SJSA1 (cell line): ENCODE measurements around the gene ZBTB7C. TPM values are rescaled to one million over a fixed set of nuclear protein-coding genes. Genes with fewer than 3 reads are reported as not detected.

Experiments used
- DNase-seq, 2 experiments: peaks; one replicate each; pipeline ENCODE4 v3.0.0-alpha.2; 2015 to 2020; ENCODE audit warnings: low spot score in 2 of 2, low read depth in 1 of 2
- H3K27ac ChIP-seq: fragments of 250-450 bp; sonication (Bioruptor Pico); 2 replicates; pipeline ENCODE4 v1.5.1; 2020; ENCODE audit warnings: mild to moderate bottlenecking, moderate library complexity
- H3K27me3 ChIP-seq: fragments of 250-450 bp; sonication (Bioruptor Pico); replicated peaks from 2 replicates; pipeline ENCODE4 v1.5.1; 2020; ENCODE audit warnings: mild to moderate bottlenecking, moderate library complexity
- H3K36me3 ChIP-seq: fragments of 250-450 bp; sonication (Bioruptor Pico); 2 replicates; pipeline ENCODE4 v1.5.1; 2020; ENCODE audit warnings: mild to moderate bottlenecking
- H3K4me1 ChIP-seq: fragments of 250-450 bp; sonication (Bioruptor Pico); replicated peaks from 2 replicates; pipeline ENCODE4 v1.6.1; 2021; ENCODE audit warnings: mild to moderate bottlenecking
- H3K4me3 ChIP-seq: fragments of 250-450 bp; sonication (Bioruptor Pico); 2 replicates; pipeline ENCODE4 v1.5.1; 2020; ENCODE audit warnings: mild to moderate bottlenecking
- H3K9me3 ChIP-seq: fragments of 250-450 bp; sonication (Bioruptor Pico); replicated peaks from 2 replicates; pipeline ENCODE4 v1.5.1; 2020; ENCODE audit warnings: mild to moderate bottlenecking
- total RNA-seq: library from RNA; depleted of rRNA; stranded (reverse); fragments of >200 nt; shearing (Covaris generic); gene quantifications from 2 replicates; pipeline ENCODE4 v1.2.3, GENCODE V29; 2014

ZBTB7C gene
- total RNA-seq, 1 experiment from 2014 or later = 0.50 TPM

GRCh38 chr18:48392268-48392667, 16.9 kb downstream of the ZBTB7C start:
- no peak for DNase-seq
- no peaks in the 10 kb centered on the region for H3K36me3 ChIP-seq
- no peaks in the 10 kb centered on the region for H3K9me3 ChIP-seq
- H3K4me1 ChIP-seq = peaks cover 10% of the 10 kb centered on the region
- no peak overlapping the region for H3K27ac ChIP-seq
- H3K27me3 ChIP-seq = peaks cover 12% of the 10 kb centered on the region; the same call in 1 of the 2 replicates
- no peak overlapping the region for H3K4me3 ChIP-seq

- no peak for DNase-seq
- Histone ChIP-seq H3K4me1 (peaks cover 10% of the 10 kb centered on the region), H3K9me3 (no peaks in the 10 kb centered on the region), H3K27me3 (peaks cover 12% of the 10 kb centered on the region), H3K27ac (no peak overlapping the region), H3K4me3 (no peak overlapping the region), H3K36me3 (no peaks in the 10 kb centered on the region)
Measured at GRCh38 chr18:48391868-48392267, 17.3 kb downstream of the ZBTB7C start.

- no peak overlapping the region for H3K27ac ChIP-seq
- H3K4me1 ChIP-seq = peaks cover 10% of the 10 kb centered on the region
- peaks cover under 1% of the 10 kb centered on the region for H3K27me3 ChIP-seq
- DNase-seq = no peak
- no peaks in the 10 kb centered on the region for H3K9me3 ChIP-seq
- no peak overlapping the region for H3K4me3 ChIP-seq
- H3K36me3 ChIP-seq = no peaks in the 10 kb centered on the region
Measured at GRCh38 chr18:48390641-48391040, 18.5 kb downstream of the ZBTB7C start.

- peaks cover 10% of the 10 kb centered on the region for H3K4me1 ChIP-seq
- DNase-seq = no peak
- no peak overlapping the region for H3K27ac ChIP-seq
- H3K9me3 ChIP-seq = no peaks in the 10 kb centered on the region
- no peaks in the 10 kb centered on the region for H3K36me3 ChIP-seq
- H3K4me3 ChIP-seq = no peak overlapping the region
- no peaks in the 10 kb centered on the region; the same call in 1 of the 2 replicates for H3K27me3 ChIP-seq
Measured at GRCh38 chr18:48388478-48388877, 20.7 kb downstream of the ZBTB7C start.

GRCh38 chr18:48387300-48387699, 21.9 kb downstream of the ZBTB7C start:
- peaks cover 6% of the 10 kb centered on the region; the same call in 1 of the 2 replicates for H3K27me3 ChIP-seq
- H3K27ac ChIP-seq = no peak overlapping the region
- H3K36me3 ChIP-seq = no peaks in the 10 kb centered on the region
- DNase-seq = no peak
- H3K4me3 ChIP-seq = no peak overlapping the region
- peaks cover 6% of the 10 kb centered on the region for H3K4me1 ChIP-seq
- no peaks in the 10 kb centered on the region for H3K9me3 ChIP-seq

- no peak for DNase-seq
- H3K4me3 ChIP-seq = no peak overlapping the region
- peaks cover 6% of the 10 kb centered on the region for H3K4me1 ChIP-seq
- H3K27ac ChIP-seq = no peak overlapping the region
- peaks cover 14% of the 10 kb centered on the region for H3K27me3 ChIP-seq
- H3K9me3 ChIP-seq = no peaks in the 10 kb centered on the region
- H3K36me3 ChIP-seq = no peaks in the 10 kb centered on the region
Measured at GRCh38 chr18:48385596-48385995, 23.6 kb downstream of the ZBTB7C start.

- H3K27ac ChIP-seq = no peak overlapping the region
- no peak overlapping the region for H3K4me3 ChIP-seq
- peaks cover 19% of the 10 kb centered on the region for H3K27me3 ChIP-seq
- H3K9me3 ChIP-seq = no peaks in the 10 kb centered on the region
- no peaks in the 10 kb centered on the region for H3K4me1 ChIP-seq
- DNase-seq = peak in 1 of 2 experiments; percentile 14
- no peaks in the 10 kb centered on the region for H3K36me3 ChIP-seq
Measured at GRCh38 chr18:48376934-48377333, 32.2 kb downstream of the ZBTB7C start.

- no peaks in the 10 kb centered on the region for H3K9me3 ChIP-seq
- H3K4me3 ChIP-seq = no peak overlapping the region
- H3K27me3 ChIP-seq = peaks cover 14% of the 10 kb centered on the region
- no peak overlapping the region for H3K27ac ChIP-seq
- DNase-seq = peak in 1 of 2 experiments; percentile 23
- no peaks in the 10 kb centered on the region for H3K4me1 ChIP-seq
- H3K36me3 ChIP-seq = no peaks in the 10 kb centered on the region
Measured at GRCh38 chr18:48376406-48376805, 32.8 kb downstream of the ZBTB7C start.

- no peak overlapping the region for H3K4me3 ChIP-seq
- H3K36me3 ChIP-seq = no peaks in the 10 kb centered on the region
- H3K27ac ChIP-seq = no peak overlapping the region
- peaks cover 14% of the 10 kb centered on the region; the same call in 1 of the 2 replicates for H3K27me3 ChIP-seq
- H3K9me3 ChIP-seq = no peaks in the 10 kb centered on the region
- no peak for DNase-seq
- no peaks in the 10 kb centered on the region for H3K4me1 ChIP-seq
Measured at GRCh38 chr18:48375150-48375800, 33.9 kb downstream of the ZBTB7C start.

GRCh38 chr18:48374423-48375149, 34.6 kb downstream of the ZBTB7C start:
- Histone ChIP-seq H3K27me3 (peaks cover 9% of the 10 kb centered on the region; the same call in 1 of the 2 replicates), H3K27ac (no peak overlapping the region), H3K9me3 (no peaks in the 10 kb centered on the region), H3K36me3 (no peaks in the 10 kb centered on the region), H3K4me3 (no peak overlapping the region), H3K4me1 (no peaks in the 10 kb centered on the region)
- peak in 1 of 2 experiments; percentile 11 for DNase-seq

- Histone ChIP-seq H3K9me3 (no peaks in the 10 kb centered on the region), H3K36me3 (no peaks in the 10 kb centered on the region), H3K27ac (no peak overlapping the region), H3K4me3 (no peak overlapping the region), H3K27me3 (0 out of 2 replicates have a peak, but pooled peaks cover 7% of the 10 kb centered on the region), H3K4me1 (no peaks in the 10 kb centered on the region)
- DNase-seq = peak in 1 of 2 experiments; percentile 37
Measured at GRCh38 chr18:48371854-48372602, 37.2 kb downstream of the ZBTB7C start.

GRCh38 chr18:48367557-48367956, 41.6 kb downstream of the ZBTB7C start:
- Histone ChIP-seq H3K4me3 (no peak overlapping the region), H3K27me3 (0 out of 2 replicates have a peak, but pooled peaks cover 2% of the 10 kb centered on the region), H3K27ac (no peak overlapping the region), H3K36me3 (no peaks in the 10 kb centered on the region), H3K9me3 (0 out of 2 replicates have a peak, but pooled peaks cover 2% of the 10 kb centered on the region), H3K4me1 (no peaks in the 10 kb centered on the region)
- peak in 1 of 2 experiments; percentile 32 for DNase-seq

GRCh38 chr18:48365965-48366364, 43.2 kb downstream of the ZBTB7C start:
- Histone ChIP-seq H3K27ac (no peak overlapping the region), H3K9me3 (0 out of 2 replicates have a peak, but pooled peaks cover 2% of the 10 kb centered on the region), H3K36me3 (no peaks in the 10 kb centered on the region), H3K27me3 (0 out of 2 replicates have a peak, but pooled peaks cover 2% of the 10 kb centered on the region), H3K4me1 (no peaks in the 10 kb centered on the region), H3K4me3 (no peak overlapping the region)
- peak in 1 of 2 experiments; percentile 7 for DNase-seq
